Neural cell (in vitro differentiated cells): ENCODE data around the gene PPOX.

Source experiments
- EZH2 ChIP-seq: fragments of 200-600, 300-800 bp; shearing (Covaris generic), sonication (generic); IDR thresholded peaks from 2 replicates; pipeline ENCODE4 v1.6.1; 2014; ENCODE audit warnings: antibody characterized with exemption, low read length, borderline replicate concordance, mild to moderate bottlenecking; ENCODE audit not compliant: insufficient read depth, poor library complexity, severe bottlenecking
- MXI1 ChIP-seq: fragments of 450-650 bp; conservative IDR thresholded peaks from 2 replicates; pipeline ENCODE4 v1.6.1; 2014; ENCODE audit warnings: antibody characterized with exemption, mild to moderate bottlenecking; ENCODE audit not compliant: poor library complexity, severe bottlenecking
- POLR2AphosphoS5 ChIP-seq: IDR thresholded peaks from 2 replicates; pipeline ENCODE4 v1.6.1; 2012
- SMC3 ChIP-seq: fragments of 450-650 bp; conservative IDR thresholded peaks from 2 replicates; pipeline ENCODE4 v1.6.1; 2014; ENCODE audit warnings: antibody characterized with exemption, mild to moderate bottlenecking, moderate library complexity; ENCODE audit not compliant: poor library complexity
- TF ChIP-seq, protein P1 (sequence below): fragments of 450-650 bp; IDR thresholded peaks from 2 replicates; pipeline ENCODE4 v1.5.1; 2014; ENCODE audit warnings: antibody characterized with exemption, mild to moderate bottlenecking, moderate library complexity; ENCODE audit not compliant: poor library complexity, severe bottlenecking
- TF ChIP-seq, protein P2 (sequence below): IDR thresholded peaks from 2 replicates; pipeline ENCODE4 v1.6.1; 2012; ENCODE audit warnings: borderline replicate concordance

DNA sequence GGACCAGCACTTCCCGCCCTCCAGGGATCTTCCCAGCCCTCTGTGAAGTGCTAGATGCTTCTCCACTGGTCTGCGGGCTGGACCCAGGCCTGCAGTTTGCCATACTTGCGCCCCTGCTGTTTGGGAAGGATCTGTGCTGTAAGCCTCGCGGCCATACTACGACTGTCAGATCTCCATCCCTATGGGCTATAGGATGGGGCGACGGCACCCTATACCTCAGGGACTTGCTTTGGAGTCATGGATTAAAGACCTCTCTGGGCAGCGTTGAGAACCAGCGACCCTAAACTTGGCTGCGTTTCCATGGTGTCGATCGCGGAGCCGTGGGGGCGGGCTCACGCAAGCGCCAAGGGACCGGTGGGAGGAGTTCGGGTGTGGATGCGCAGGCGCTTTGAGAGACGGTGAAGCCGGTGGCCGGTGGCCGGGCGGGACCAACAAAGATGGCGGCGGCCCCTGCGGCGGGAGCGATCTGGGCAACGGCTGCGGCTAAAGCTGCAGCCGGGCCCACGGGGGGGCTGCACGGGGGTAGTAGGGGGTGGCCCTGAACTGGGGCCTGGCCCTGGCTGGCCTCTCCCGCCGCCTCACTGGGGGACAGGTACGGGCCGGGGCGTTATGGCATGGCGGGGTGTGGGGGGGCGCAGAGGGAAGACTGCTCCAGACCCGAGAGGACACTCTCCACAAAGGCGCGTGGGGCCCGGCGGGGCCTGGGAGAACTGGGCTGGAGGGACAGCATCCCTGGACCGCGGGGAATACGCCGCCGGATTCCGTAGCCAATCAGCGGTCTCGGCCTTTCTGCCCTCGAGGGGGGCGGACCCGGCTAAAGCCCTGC is 6.9 kb upstream of the PPOX start, which contains the start of gene USP21:
- TF ChIP-seq, protein P1, sequence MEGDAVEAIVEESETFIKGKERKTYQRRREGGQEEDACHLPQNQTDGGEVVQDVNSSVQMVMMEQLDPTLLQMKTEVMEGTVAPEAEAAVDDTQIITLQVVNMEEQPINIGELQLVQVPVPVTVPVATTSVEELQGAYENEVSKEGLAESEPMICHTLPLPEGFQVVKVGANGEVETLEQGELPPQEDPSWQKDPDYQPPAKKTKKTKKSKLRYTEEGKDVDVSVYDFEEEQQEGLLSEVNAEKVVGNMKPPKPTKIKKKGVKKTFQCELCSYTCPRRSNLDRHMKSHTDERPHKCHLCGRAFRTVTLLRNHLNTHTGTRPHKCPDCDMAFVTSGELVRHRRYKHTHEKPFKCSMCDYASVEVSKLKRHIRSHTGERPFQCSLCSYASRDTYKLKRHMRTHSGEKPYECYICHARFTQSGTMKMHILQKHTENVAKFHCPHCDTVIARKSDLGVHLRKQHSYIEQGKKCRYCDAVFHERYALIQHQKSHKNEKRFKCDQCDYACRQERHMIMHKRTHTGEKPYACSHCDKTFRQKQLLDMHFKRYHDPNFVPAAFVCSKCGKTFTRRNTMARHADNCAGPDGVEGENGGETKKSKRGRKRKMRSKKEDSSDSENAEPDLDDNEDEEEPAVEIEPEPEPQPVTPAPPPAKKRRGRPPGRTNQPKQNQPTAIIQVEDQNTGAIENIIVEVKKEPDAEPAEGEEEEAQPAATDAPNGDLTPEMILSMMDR = peak; percentile 55
- peak; percentile 58 for TF ChIP-seq MXI1
- TF ChIP-seq POLR2AphosphoS5 = peak; percentile 89
- TF ChIP-seq SMC3 = no peak
- TF ChIP-seq, protein P2, sequence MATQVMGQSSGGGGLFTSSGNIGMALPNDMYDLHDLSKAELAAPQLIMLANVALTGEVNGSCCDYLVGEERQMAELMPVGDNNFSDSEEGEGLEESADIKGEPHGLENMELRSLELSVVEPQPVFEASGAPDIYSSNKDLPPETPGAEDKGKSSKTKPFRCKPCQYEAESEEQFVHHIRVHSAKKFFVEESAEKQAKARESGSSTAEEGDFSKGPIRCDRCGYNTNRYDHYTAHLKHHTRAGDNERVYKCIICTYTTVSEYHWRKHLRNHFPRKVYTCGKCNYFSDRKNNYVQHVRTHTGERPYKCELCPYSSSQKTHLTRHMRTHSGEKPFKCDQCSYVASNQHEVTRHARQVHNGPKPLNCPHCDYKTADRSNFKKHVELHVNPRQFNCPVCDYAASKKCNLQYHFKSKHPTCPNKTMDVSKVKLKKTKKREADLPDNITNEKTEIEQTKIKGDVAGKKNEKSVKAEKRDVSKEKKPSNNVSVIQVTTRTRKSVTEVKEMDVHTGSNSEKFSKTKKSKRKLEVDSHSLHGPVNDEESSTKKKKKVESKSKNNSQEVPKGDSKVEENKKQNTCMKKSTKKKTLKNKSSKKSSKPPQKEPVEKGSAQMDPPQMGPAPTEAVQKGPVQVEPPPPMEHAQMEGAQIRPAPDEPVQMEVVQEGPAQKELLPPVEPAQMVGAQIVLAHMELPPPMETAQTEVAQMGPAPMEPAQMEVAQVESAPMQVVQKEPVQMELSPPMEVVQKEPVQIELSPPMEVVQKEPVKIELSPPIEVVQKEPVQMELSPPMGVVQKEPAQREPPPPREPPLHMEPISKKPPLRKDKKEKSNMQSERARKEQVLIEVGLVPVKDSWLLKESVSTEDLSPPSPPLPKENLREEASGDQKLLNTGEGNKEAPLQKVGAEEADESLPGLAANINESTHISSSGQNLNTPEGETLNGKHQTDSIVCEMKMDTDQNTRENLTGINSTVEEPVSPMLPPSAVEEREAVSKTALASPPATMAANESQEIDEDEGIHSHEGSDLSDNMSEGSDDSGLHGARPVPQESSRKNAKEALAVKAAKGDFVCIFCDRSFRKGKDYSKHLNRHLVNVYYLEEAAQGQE = peak; percentile 90
- no peak for TF ChIP-seq EZH2
